Mesodermal cell (in vitro differentiated cells): Measurements from ENCODE around the gene ZDHHC4.

ENCODE experiments used
- H3K27ac ChIP-seq: 2 replicates; pipeline ENCODE4 v1.7.0; 2013; ENCODE audit warnings: mild to moderate bottlenecking, low read depth, low read length, moderate library complexity; ENCODE audit not compliant: severe bottlenecking
- H3K36me3 ChIP-seq: 2 replicates; pipeline ENCODE4 v1.7.1; 2013; ENCODE audit warnings: mild to moderate bottlenecking, low read length, moderate library complexity; ENCODE audit not compliant: control insufficient read depth, insufficient read depth
- H3K4me1 ChIP-seq: one replicate; pipeline ENCODE4 v1.7.1; 2013; ENCODE audit warnings: mild to moderate bottlenecking, low read length; ENCODE audit not compliant: insufficient read depth, control insufficient read depth, poor library complexity, severe bottlenecking
- H3K4me3 ChIP-seq: 2 replicates; pipeline ENCODE4 v1.7.0; 2013; ENCODE audit warnings: low read length, control low read depth, mild to moderate bottlenecking; ENCODE audit not compliant: insufficient read depth, poor library complexity, severe bottlenecking; ENCODE audit errors: extremely low read depth
- H3K9me3 ChIP-seq: 2 replicates; pipeline ENCODE4 v1.7.1; 2013; ENCODE audit warnings: mild to moderate bottlenecking, low read length, moderate library complexity; ENCODE audit not compliant: control insufficient read depth
- WGBS, 2 experiments: methylation state at CpG; one replicate each; pipeline ENCODE4 v1.1.5; 2013; ENCODE audit warnings: missing lambda C conversion rate in 2 of 2; ENCODE audit not compliant: insufficient coverage in 2 of 2; 5-methylcytosine and 5-hydroxymethylcytosine counted together

The ZDHHC4 gene

GRCh38 chr7:6545398-6546126, 31.7 kb upstream of the ZDHHC4 start:
- WGBS, 2 experiments, result 88 to 93% methylated on average over 16 to 17 of the region's 22 CpGs
- Histone ChIP-seq H3K27ac (no peak overlapping the region), H3K9me3 (no peaks in the 10 kb centered on the region), H3K4me3 (no peak overlapping the region), H3K4me1 (no peaks in the 10 kb centered on the region), H3K36me3 (no peaks in the 10 kb centered on the region)

GRCh38 chr7:6546498-6547251, 30.6 kb upstream of the ZDHHC4 start:
- no peaks in the 10 kb centered on the region for H3K9me3 ChIP-seq
- no peaks in the 10 kb centered on the region for H3K4me1 ChIP-seq
- no peak overlapping the region for H3K27ac ChIP-seq
- no peaks in the 10 kb centered on the region for H3K36me3 ChIP-seq
- no peak overlapping the region for H3K4me3 ChIP-seq
- WGBS, 2 experiments, result 85% methylated on average over 7 of the region's 12 CpGs

- no peaks in the 10 kb centered on the region for H3K4me1 ChIP-seq
- H3K36me3 ChIP-seq, result no peaks in the 10 kb centered on the region
- H3K27ac ChIP-seq, result no peak overlapping the region
- no peak overlapping the region for H3K4me3 ChIP-seq
- H3K9me3 ChIP-seq, result no peaks in the 10 kb centered on the region
- 100% methylated on average over 1 of the region's 1 CpG for WGBS, 2 experiments
Observed at GRCh38 chr7:6547400-6547799, 29.9 kb upstream of the ZDHHC4 start.

GRCh38 chr7:6551016-6551511, 26.2 kb upstream of the ZDHHC4 start, which contains the start of gene GRID2IP:
TSS of gene GRID2IP (minus strand) at chr7:6551461. CDS start at chr7:6551436, 25 bp downstream.
- 95 to 97% methylated on average over 31 to 43 of the region's 46 CpGs for WGBS, 2 experiments
- H3K9me3 ChIP-seq, result no peaks in the 10 kb centered on the region

GRCh38 chr7:6553448-6554044, 23.7 kb upstream of the ZDHHC4 start:
- H3K9me3 ChIP-seq, result no peaks in the 10 kb centered on the region
- H3K4me1 ChIP-seq, result no peaks in the 10 kb centered on the region
- H3K4me3 ChIP-seq, result no peak overlapping the region
- H3K36me3 ChIP-seq, result no peaks in the 10 kb centered on the region
- no peak overlapping the region for H3K27ac ChIP-seq
- WGBS, 2 experiments, result 80 to 83% methylated on average over 4 to 5 of the region's 7 CpGs

More at GRCh38 chr7:6551016-6551511, 26.2 kb upstream of the ZDHHC4 start, which contains the start of gene GRID2IP:
- Histone ChIP-seq H3K27ac (no peak within 1 kb of the TSS), H3K4me3 (no peak within 1 kb of the TSS), H3K4me1 (no peaks in the 10 kb centered on the region), H3K36me3 (no peaks in the 10 kb centered on the region)

- H3K9me3 ChIP-seq, result no peaks in the 10 kb centered on the region
- no peaks in the 10 kb centered on the region for H3K4me1 ChIP-seq
- H3K36me3 ChIP-seq, result no peaks in the 10 kb centered on the region
- H3K27ac ChIP-seq, result no peak overlapping the region
- no peak overlapping the region for H3K4me3 ChIP-seq
- 85 to 96% methylated on average over 3 to 5 of the region's 7 CpGs for WGBS, 2 experiments
Observed at GRCh38 chr7:6554848-6555247, 22.4 kb upstream of the ZDHHC4 start.

GRCh38 chr7:6556196-6556595, 21.1 kb upstream of the ZDHHC4 start:
- Histone ChIP-seq H3K9me3 (no peaks in the 10 kb centered on the region), H3K4me3 (no peak overlapping the region), H3K4me1 (no peaks in the 10 kb centered on the region), H3K27ac (no peak overlapping the region), H3K36me3 (no peaks in the 10 kb centered on the region)
- WGBS, 2 experiments, result 84 to 88% methylated on average over 6 of the region's 6 CpGs

- Histone ChIP-seq H3K36me3 (no peaks in the 10 kb centered on the region), H3K4me3 (no peak overlapping the region), H3K27ac (no peak overlapping the region), H3K9me3 (no peaks in the 10 kb centered on the region), H3K4me1 (no peaks in the 10 kb centered on the region)
- 56% methylated on average over 3 of the region's 6 CpGs; no CpG with 5 or more reads in 1 of the 2 experiments for WGBS, 2 experiments
Observed at GRCh38 chr7:6558837-6559236, 18.4 kb upstream of the ZDHHC4 start.

GRCh38 chr7:6559896-6560295, 17.4 kb upstream of the ZDHHC4 start:
- H3K27ac ChIP-seq, result no peak overlapping the region
- no peak overlapping the region for H3K4me3 ChIP-seq
- no peaks in the 10 kb centered on the region for H3K4me1 ChIP-seq
- no peaks in the 10 kb centered on the region for H3K9me3 ChIP-seq
- H3K36me3 ChIP-seq, result no peaks in the 10 kb centered on the region
- 30% methylated on average over 2 of the region's 3 CpGs; no CpG with 5 or more reads in 1 of the 2 experiments for WGBS, 2 experiments

GRCh38 chr7:6562106-6562505, 15.1 kb upstream of the ZDHHC4 start:
- Histone ChIP-seq H3K27ac (no peak overlapping the region), H3K9me3 (no peaks in the 10 kb centered on the region), H3K4me1 (no peaks in the 10 kb centered on the region), H3K36me3 (no peaks in the 10 kb centered on the region), H3K4me3 (no peak overlapping the region)
- no CpG with 5 or more reads among the region's 1 CpG for WGBS, 2 experiments
